GM19468 (cell line): ENCODE data around the gene RAET1E.
"Not testable (repeated sequence)": the region's sequence is repeated elsewhere in the genome, so short reads cannot be mapped to it uniquely, and the experiment has no call there.

Experiments used
- ATAC-seq: cut with Tn5 transposase; IDR thresholded peaks from one replicate; pipeline ENCODE4 v1.9.1; 2021; ENCODE audit warnings: mild to moderate bottlenecking, moderate library complexity, moderate number of reproducible peaks; ENCODE audit not compliant: unreplicated experiment; ENCODE audit errors: extremely low read depth

The RAET1E gene

DNA sequence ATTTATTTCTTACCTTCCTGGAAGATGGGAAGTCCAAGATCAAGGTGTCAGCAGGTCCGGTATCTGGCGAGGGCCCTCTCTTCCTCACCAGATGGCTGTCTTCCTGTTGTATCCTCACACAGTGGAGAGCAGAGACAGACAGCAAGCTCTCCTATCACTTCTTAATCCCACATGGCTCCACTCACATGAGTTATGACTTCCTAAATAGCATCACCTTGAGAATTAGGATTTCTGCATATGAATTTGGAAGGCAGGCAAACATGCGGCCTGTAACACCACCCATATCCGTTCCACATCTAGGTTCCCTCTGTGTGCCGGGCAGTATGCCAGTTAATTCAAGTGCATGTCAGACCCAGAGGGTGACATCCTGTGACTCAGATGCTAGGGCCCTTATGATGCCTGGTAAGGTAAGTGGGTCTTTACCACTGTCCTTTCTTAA lies 2.1 kb downstream of the RAET1E start:
- ATAC-seq = no peak

DNA sequence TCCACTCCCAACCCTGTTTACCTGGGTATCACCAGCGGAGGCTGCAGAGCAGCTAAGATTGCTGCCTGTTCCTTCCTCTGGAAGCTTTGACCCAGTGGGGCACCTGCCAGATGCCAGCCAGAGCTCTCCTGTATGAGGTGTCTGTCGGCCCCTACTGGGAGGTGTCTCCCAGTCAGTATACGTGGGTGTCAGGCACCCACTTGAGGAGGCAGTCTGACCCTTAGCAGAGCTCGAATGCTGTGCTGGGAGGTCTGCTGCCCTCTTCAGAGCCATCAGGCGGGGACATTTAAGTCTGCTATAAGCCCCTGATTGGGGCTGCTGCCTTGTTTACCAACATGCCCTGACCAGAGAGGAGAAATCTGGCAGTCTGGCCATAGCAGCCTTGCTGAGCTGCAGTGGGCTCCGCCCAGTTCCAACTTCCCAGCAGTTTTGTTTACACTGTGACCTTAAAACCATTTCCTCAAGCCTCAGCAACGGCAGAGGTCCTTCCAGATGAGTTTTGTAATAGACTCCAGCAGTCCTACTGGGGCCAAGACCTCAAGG lies 2.8 kb downstream of the RAET1E start:
- no peak for ATAC-seq

DNA sequence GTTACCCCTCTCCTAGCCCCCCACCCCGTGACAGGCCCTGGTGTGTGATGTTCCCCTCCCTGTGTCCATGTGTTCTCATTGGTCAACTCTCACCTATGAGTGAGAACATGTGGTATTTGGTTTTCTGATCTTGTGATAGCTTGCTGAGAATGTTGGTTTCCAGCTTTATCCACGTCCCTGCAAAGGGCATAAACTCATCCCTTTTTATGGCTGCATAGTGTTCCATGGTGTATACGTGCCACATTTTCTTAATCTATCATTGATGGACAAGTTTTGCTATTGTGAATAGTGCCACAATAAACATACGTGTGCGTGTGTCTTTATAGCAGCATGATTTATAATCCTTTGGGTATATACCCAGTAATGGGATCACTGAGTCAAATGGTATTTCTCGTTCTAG lies 6.0 kb downstream of the RAET1E start:
- not testable (repeated sequence) for ATAC-seq

DNA sequence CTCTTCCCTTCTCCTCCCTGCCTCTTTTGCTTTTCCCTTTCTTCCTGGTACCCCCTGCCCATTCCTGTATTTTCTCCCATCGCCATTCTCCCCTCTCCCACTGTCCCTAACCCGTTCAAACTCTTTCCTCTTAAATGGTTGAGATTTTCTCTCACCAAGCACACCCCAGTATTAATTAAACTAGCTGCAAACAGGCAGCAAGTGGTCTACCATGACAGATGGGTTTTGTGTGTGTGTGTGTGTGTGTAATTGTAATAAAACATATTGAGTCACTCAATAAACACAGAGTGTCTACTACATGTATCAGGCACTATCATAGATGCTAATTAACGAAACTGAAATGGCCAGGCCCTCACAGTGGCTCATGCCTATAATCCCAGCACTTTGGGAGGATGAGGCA lies 6.7 kb downstream of the RAET1E start:
- ATAC-seq = no peak

DNA sequence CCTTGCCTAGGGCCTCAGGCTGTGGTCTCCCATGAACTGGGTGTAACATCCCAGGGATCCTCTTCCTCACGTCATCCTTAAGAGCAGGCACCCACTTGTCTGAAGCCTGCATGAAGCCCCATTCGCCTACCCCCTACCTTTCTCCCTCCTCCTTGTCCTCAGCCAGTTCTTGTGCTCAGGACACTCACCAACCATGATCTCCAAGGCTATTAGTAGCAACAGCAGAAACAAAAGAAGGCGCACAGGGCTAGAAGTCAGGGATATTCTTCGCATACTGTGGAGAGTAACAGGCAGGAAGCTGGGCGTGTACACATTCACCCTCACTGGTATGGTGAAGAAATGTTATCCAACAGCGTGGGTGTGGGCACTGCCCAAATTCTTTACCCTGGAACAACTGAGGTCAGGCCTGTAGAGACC lies 7.3 kb downstream of the RAET1E start:
- no peak for ATAC-seq

DNA sequence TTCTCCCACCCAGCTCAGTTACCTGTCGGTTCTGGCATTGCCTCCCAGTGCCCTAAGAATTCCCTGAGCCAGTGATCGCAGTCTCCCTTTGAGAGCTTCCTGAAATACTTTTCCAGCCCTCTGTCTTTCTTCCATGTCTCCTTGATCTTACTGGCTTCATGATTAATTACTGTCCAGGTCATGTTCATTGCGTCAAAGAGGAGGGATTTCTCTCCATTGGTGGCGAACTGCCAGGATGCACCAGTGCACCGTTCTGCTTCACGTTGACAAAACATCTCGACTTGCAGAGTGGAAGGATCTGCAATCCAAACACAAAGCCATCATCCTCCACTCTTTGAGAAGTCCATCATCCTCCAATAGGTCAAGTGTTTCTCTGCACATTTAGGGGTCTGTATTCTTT lies 8.6 kb downstream of the RAET1E start:
- no peak for ATAC-seq

DNA sequence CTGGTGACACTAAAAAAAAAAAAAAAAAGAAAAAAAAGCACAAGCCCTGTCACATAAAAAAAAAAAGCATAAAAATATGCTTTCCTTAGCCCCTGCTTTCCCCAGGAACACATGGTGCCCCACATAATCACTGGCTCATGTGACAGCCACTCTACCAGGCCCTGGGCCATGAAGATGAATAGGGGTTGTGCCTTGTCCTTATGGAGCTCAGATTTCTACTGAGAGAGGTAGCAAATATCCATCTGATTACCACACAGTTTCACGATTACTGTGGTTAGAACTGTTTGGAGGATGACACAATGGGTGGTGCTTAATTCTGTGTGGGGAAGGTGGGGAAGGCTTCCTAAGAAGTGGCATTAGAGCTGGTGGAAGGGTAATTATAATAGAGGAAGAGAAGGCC lies 9.3 kb downstream of the RAET1E start:
- ATAC-seq = no peak

DNA sequence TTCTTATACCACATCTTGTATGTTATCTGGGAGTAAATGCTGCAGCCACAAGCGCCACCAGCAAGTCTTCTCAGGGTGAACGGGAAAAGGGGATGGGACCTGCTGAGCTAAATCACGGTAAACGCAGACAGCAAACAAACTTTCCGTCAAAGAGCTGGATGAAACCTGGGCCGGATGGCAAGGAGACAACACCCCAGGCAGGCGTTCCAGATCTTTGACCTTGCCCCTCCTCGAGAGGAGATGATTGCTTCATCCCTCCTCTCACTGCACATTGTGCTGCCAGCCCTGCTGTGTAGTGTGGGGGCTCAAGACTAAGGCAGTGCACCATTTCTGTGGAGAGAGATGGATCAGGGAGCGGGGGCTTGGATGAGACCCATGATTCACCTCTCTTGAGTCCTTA lies 9.8 kb downstream of the RAET1E start:
- ATAC-seq = no peak

DNA sequence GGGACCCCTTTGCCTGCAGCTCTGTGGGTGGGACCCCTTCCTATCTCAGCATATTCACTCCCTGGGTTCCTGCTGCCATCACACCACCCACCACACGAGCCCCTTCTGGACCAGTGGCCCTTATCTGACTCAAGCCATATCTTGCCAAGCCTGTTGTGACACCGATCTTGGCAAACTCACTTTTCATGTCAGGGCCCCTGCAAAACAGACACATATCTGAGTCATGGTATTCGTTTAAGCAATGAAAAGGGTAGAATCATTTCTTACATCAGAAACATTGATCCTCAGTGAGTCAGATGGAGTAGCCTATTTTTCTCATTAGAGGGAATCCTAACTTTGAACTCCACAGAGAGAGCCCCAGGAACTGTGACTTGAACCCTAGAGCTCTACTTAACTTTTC lies 10.6 kb downstream of the RAET1E start:
- ATAC-seq = no peak

DNA sequence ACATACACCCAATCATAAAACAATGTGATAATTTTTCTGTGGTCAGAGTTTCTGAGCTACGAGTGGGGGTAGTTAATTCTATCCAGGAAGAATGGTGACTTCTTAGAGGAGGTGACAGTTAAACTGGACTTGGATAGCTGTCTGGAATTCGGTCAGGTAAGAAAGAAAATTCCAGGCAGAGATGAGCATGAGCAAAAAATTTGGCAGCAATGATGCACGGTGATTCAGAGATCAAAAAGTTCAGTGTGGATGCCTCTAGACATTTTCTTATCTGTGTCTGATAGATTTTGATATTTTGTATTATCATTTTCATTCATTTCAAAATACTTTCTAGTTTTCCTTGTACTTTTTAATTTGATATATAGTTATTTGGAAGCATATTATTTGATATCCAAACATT lies 12.0 kb downstream of the RAET1E start:
- no peak for ATAC-seq

DNA sequence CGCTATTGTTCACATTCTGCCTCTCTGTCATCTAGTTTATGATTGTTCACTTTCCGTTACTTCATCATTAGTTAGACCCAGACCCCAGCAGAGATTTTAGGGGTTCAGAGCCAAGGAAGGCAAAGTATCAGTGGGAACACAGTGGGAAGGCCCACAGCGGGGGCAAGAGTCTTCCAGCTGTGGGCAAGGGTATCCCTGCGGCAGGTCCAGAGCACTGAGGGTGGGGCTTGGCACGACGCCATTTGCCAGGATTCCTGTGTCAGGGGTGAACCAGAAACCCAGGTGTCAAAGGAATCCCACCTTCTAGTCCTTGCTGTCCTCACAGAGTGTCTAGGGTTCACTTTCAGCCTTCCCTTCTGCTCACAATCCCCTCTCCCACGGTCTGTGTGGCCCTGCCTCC lies 13.3 kb downstream of the RAET1E start:
- ATAC-seq = no peak

DNA sequence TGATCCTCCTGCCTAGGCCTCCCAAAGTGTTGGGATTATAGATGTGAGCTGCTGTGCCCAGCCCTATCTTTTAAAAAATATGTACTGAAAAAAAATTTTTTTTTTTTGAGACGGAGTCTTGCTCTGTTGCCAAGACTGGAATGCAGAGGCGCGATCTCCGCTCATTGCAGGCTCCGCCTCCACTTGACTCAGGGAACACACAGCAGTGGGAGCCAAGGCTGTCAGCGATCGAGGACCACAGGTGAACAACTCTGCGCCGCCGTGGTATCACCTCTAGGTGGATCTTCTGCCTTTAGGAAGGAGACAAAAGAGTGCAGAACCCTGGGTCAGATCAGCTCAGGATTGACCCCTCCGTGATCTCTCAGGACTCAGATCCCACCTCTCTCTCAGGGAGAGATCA lies 13.7 kb downstream of the RAET1E start:
- ATAC-seq = no peak

DNA sequence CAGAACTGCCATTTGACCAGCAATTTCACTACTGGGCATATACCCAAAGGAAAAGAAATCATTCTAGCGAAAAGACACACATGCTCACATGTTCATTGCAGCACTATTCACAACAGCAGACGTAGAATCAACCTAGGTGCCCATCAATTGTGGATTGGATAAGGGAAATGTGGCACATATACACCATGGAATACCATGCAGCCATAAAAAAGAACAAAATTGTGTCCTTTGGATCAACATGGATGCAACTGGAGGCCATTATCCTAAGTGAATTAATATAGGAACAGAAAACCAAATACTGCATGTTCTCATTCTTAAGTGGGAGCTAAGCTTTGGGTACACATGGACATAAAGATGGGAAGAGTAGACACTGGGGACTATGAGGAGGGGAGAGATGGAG lies 16.1 kb downstream of the RAET1E start:
- no peak for ATAC-seq

DNA sequence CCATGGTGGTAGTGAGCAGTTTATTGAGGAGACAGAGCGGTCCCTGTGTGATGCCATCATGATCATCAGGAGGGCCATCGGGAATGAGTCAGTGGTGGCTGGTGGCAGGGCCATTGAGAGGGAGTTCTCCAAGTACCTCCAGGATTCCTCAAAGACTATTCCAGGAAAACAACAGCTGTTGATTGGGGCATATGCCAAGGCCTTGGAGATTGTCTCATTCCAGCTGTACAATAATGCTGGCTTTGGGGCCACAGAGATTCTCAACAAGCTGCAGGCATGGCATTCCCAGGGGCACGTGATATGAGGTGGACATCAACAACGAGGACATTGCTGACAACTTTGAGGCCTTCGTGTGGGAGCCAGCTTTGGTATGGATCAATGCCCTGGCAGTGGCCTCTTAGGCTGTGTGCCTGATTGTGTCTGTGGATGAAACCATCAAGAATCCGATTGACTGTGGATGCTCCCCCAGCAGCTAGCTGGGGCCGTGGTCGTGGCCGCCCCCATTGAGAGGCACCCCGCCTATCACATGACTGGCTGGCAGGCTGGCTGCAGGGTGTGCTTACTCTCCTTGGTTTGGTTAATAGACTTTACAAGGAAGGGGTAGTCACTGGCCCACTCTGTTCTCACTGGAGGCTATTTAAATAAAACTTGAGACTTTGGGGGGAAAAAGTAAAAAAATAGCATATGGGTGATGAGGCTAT lies 16.7 kb downstream of the RAET1E start:
- no peak for ATAC-seq

DNA sequence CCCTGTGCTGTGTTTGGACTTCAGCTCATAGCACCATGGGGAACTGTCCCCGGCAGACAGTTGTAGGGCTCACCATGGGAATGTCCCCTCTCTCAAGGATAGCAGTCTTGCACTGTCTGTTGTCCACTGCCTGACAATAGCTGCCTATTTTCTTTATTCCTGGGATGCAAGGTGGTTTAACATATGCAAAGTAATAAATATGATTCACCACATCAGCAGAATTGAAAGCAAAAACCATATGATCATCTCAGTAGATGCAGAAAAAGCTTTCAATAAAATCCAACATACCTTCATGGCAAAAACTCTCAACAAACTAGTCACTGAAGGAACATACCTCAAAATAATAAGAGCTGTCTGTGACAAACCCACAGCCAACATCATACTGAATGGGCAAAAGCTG lies 20.3 kb downstream of the RAET1E start:
- no peak for ATAC-seq

DNA sequence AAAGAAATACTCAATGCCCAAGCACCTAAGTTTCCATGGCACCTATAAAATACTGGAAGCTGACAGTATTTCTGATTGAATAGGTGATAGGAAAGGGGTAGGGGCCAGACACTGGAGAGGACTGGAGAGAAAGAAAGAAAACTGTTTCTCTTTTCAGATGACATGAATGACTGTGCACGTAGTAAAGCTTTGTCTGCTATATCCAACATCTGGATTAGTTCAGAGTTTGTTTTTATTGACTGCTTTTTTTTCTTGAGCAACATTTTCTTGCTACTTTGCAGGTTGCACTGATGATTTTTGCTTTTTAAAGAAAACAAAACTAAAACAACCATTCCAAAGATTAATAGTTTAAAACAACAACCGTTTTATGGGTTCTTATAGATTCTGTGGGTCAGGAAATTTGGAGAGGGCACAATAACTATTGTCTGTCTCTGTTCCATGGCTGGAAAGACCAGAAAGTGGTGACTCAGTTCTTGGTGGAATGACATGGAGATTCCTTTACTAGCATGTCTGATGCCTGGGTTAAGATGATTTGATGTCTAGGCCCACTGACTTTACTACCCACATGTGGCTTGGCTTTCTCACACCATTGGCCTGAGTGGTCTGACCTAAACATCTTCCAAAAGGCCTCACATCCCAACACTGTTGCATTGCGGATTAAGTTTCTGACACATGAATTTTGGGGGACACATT lies 21.5 kb downstream of the RAET1E start:
- no peak for ATAC-seq

DNA sequence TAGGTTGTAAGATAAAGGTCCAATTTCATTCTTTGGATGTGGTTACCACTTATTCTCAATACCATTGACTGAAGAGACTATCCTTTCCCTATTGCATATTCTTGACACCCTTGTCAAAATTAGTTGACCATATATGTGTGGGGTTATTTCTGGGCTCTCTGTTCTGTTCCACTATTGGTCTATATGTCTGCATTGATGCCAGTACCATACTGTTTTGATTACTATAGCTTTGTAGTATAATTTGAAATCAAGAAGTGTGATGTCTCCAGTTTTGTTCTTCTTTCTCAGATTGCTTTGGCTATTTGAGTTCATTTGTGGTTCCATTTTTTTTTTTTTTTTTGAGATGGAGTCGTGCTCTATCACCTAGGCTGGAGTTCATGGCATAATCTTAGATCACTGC lies 25.7 kb downstream of the RAET1E start:
- ATAC-seq = no peak

DNA sequence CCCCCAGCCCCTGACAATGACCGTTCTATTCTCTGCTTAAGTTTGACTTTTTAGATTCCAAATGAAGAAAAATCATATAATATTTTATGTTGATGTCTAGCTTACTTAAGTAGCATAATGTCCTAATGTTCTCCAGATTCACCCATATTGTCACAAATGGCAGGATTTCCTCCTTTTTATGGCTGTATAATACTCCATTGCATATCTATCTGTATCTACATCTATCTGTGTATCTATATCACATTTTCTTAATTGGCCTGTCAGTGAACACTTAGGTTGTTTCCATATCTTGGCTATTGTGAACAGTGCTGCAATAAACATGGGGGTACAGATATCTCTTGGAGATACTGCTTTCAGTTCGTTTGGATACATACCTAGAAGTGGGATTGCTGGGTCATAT lies 26.7 kb downstream of the RAET1E start:
- ATAC-seq = no peak

DNA sequence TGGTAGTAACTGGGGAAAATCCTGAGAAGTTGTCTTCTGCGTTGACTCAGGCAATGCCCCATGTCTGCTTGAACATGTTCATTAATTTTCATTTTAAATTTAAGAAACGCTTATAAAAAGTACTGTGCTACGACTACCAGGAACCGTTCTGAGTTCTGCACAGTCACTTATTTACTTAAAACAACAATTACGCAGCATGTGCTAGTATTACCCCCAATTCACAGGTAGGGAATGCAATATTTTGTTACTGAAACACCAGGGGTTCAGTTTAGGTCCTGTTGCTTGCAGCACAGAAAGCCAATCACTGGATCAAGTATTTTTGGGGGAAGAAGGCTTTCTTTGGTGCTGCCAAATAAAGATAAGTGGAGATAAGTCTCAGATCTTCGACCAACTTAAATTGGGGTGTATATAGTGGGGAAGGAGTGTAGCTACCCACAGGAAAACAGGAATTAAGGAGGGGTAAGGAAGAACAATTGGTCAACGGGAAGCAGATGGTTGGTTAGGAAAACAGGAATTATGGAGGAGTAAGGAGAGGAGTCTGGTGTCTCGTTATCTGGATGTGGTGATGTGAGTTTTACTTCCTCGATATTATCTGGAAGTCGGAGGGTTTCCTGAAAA lies 28.5 kb downstream of the RAET1E start:
- no peak for ATAC-seq

DNA sequence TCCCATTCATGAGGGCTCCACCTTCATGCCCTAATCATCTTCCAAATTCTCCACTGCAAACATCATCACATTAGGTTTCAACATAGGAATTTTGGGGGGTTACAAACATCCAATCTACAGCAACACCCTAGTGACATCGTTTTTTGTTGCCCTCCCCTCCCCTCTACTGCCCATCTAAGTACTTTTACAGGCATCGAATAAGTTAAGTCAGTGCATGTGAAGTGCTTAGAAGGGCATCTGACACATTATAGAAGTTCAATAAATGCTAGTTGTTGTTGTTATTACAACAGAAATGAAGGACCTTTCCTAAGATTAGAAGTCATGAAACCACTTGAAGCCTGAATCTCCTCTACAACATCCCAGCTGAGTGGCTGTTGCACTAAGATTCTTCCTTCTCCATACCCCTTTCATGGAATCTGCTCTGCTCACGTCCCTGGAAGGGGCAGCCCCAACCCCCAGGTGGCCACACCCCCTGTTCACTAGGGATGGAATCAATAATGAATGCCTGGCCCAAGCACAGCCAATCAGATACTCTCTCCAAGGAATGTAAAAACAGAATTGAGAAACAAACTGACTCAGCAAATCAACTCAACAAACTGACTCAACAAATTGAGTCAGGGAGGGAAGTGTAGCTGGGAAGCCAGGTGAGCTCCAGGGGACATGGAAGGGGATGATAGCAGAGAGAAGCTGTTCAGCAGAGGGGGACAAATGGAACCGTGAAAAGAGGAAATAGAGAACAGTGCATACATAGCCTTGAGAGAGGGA lies 29.9 kb downstream of the RAET1E start:
- ATAC-seq = no peak
